ENCODE results near the gene FLYWCH2.
"Not testable (repeated sequence)": the region's sequence is repeated elsewhere in the genome, so short reads cannot be mapped to it uniquely, and the experiment has no call there.

FLYWCH2 gene

GRCh38 chr16:2938206-2938605 is 55.2 kb downstream of the FLYWCH2 start:
- DNase-seq (ENCODE audit: low spot score) = no peak

GRCh38 chr16:2939968-2940367 is 57.0 kb downstream of the FLYWCH2 start:
- DNase-seq (ENCODE audit: low spot score) = no peak

GRCh38 chr16:2942045-2942444 is 59.0 kb downstream of the FLYWCH2 start:
- DNase-seq (ENCODE audit: low spot score) = no peak

GRCh38 chr16:2943716-2944115 is 60.7 kb downstream of the FLYWCH2 start:
- DNase-seq (ENCODE audit: low spot score) = not testable (repeated sequence)

- no peak for DNase-seq (ENCODE audit: low spot score)
These were observed 63.6 kb downstream of the FLYWCH2 start for GRCh38 chr16:2946649-2947048.
